Keratinocyte (primary cell): ENCODE data around the gene JMJD7. TPM values are rescaled to one million over a fixed set of nuclear protein-coding genes. Genes with fewer than 3 reads are reported as not detected.

ENCODE experiments used
- DNase-seq: peaks from one replicate; pipeline ENCODE4 v3.0.0-alpha.2; 2011; ENCODE audit warnings: low read depth, missing footprints, low spot score
- FAIRE-seq: peaks from 2 replicates; lab custom pipeline; 2011; peaks lifted over from hg19 to GRCh38; lab: Jason Lieb, UNC
- H2AFZ ChIP-seq: 2 replicates; pipeline ENCODE4 v1.6.0; 2012; ENCODE audit warnings: low read length, control low read depth, inconsistent platforms; ENCODE audit not compliant: control insufficient read depth
- H3K27ac ChIP-seq: 2 replicates; pipeline ENCODE4 v1.5.1; 2011; ENCODE audit warnings: low read length; ENCODE audit not compliant: control insufficient read depth, insufficient read depth
- H3K27me3 ChIP-seq: 3 replicates; pipeline ENCODE4 v1.6.0; 2011; ENCODE audit warnings: low read length; ENCODE audit not compliant: control insufficient read depth, insufficient read depth; ENCODE audit errors: extremely low read depth
- H3K36me3 ChIP-seq, 2 experiments: 2 replicates in 1 of 2; 3 replicates in 1 of 2; pipeline ENCODE4 v1.5.1; 2011; ENCODE audit warnings: low read length in 2 of 2, mild to moderate bottlenecking in 1 of 2; ENCODE audit not compliant: control insufficient read depth in 2 of 2, insufficient read depth in 2 of 2; ENCODE audit errors: extremely low read depth in 1 of 2
- H3K4me1 ChIP-seq: 3 replicates; pipeline ENCODE4 v1.5.1; 2011; ENCODE audit warnings: low read length; ENCODE audit not compliant: control insufficient read depth, insufficient read depth; ENCODE audit errors: extremely low read depth
- H3K4me2 ChIP-seq: 3 replicates; pipeline ENCODE4 v1.6.0; 2011; ENCODE audit warnings: low read depth, low read length; ENCODE audit not compliant: control insufficient read depth, insufficient read depth; ENCODE audit errors: extremely low read depth
- H3K4me3 ChIP-seq, 3 experiments: fragments of 200-600 bp in 1 of 3; sonication (generic) in 1 of 3; 2 replicates in 2 of 3; 3 replicates in 1 of 3; pipeline ENCODE4 v1.5.1; 2011 to 2016; ENCODE audit warnings: low read length in 3 of 3, mild to moderate bottlenecking in 3 of 3, control low read depth in 2 of 3, inconsistent platforms in 1 of 3, low read depth in 1 of 3, mixed read lengths in 1 of 3, mixed run types in 1 of 3, moderate library complexity in 1 of 3; ENCODE audit not compliant: control insufficient read depth in 2 of 3, insufficient read depth in 2 of 3; ENCODE audit errors: extremely low read depth in 1 of 3
- H3K79me2 ChIP-seq: 2 replicates; pipeline ENCODE4 v1.6.0; 2012; ENCODE audit warnings: low read length; ENCODE audit not compliant: control insufficient read depth, insufficient read depth
- H3K9ac ChIP-seq: 3 replicates; pipeline ENCODE4 v1.6.0; 2011; ENCODE audit warnings: low read length; ENCODE audit not compliant: control insufficient read depth, insufficient read depth; ENCODE audit errors: extremely low read depth
- H3K9me1 ChIP-seq: 3 replicates; pipeline ENCODE4 v1.6.0; 2011; ENCODE audit warnings: low read length; ENCODE audit not compliant: control insufficient read depth, insufficient read depth; ENCODE audit errors: extremely low read depth
- H3K9me3 ChIP-seq: 2 replicates; pipeline ENCODE4 v1.5.1; 2012; ENCODE audit warnings: low read depth, low read length; ENCODE audit not compliant: control insufficient read depth
- H4K20me1 ChIP-seq: 3 replicates; pipeline ENCODE4 v1.6.0; 2011; ENCODE audit warnings: low read length; ENCODE audit not compliant: control insufficient read depth, insufficient read depth; ENCODE audit errors: extremely low read depth
- CTCF ChIP-seq, 3 experiments: IDR thresholded peaks in 1 of 3; conservative IDR thresholded peaks in 1 of 3; optimal IDR thresholded peaks in 1 of 3; 2 replicates in 2 of 3; 3 replicates in 1 of 3; pipeline versions ENCODE3 to v1.5.1; 2011; ENCODE audit warnings: low read length in 3 of 3, mild to moderate bottlenecking in 3 of 3, moderate library complexity in 2 of 3, control low read depth in 1 of 3, inconsistent platforms in 1 of 3; ENCODE audit not compliant: insufficient read depth in 2 of 3; ENCODE audit errors: extremely low read depth in 1 of 3
- EZH2 ChIP-seq: IDR thresholded peaks from one replicate; pipeline ENCODE4 v1.6.1; 2012; ENCODE audit warnings: inconsistent platforms, mild to moderate bottlenecking, low read length, moderate library complexity
- dilution Hi-C: fragments of 300-500 bp; cut with MboI; formaldehyde crosslinking; loops from one replicate; pipeline ENCODE4 v1.7.0; 2020; ENCODE audit warnings: low sequenced_read_pairs; ENCODE audit not compliant: extremely low pct_ligation_motif_present
- polyA plus RNA-seq, 5 experiments: library from polyadenylated mRNA; depleted of rRNA in 3 of 5; stranded (reverse) in 3 of 5; stranded (forward) in 1 of 5; unstranded in 1 of 5; fragments of >200 nt; gene quantifications; 1 replicate in 1 of 5; 2 replicates in 3 of 5; 3 replicates in 1 of 5; pipeline versions ENCODE4 v1.2.1 to v1.2.3, GENCODE V29; 2011 to 2012; ENCODE audit warnings: missing spikeins in 2 of 5, low read depth in 1 of 5, low replicate concordance in 1 of 5

Gene JMJD7
- polyA plus RNA-seq, 1 donor (not counting 4 experiments of a cell fraction or from before 2014, with no cell fraction given), result 8.2 TPM

- FAIRE-seq, result no peak
- Histone ChIP-seq H3K4me3 (no peak overlapping the region), H3K9me1 (no peaks in the 10 kb centered on the region), H3K79me2 (no peaks in the 10 kb centered on the region), H3K4me2 (no peak overlapping the region), H3K9ac (no peak overlapping the region), H3K27me3 (no peaks in the 10 kb centered on the region), H3K27ac (no peak overlapping the region), H4K20me1 (no peaks in the 10 kb centered on the region), H2AFZ (no peak overlapping the region), H3K36me3 (peaks cover 22 to 39% of the 10 kb centered on the region in 2 experiments), H3K4me1 (peaks cover 21% of the 10 kb centered on the region), H3K9me3 (no peaks in the 10 kb centered on the region)
- no peak for DNase-seq
- TF ChIP-seq CTCF (optimal IDR thresholded peaks at IDR 0.05 in 1 of 3, IDR thresholded peaks at IDR 0.05 in 1 of 3, conservative IDR thresholded peaks at IDR 0.05 in 1 of 3; ENCODE audit: extremely low read depth in 1 of 3, insufficient read depth in 2 of 3, low read length in 3 of 3), result no peak
- TF ChIP-seq EZH2, result no peak
- dilution Hi-C loops, result no loop called here
Observed at GRCh38 chr15:41843571-41843970, 15.7 kb downstream of the JMJD7 start.

GRCh38 chr15:41844814-41845213, 16.9 kb downstream of the JMJD7 start:
- Histone ChIP-seq H2AFZ (no peak overlapping the region), H3K27me3 (no peaks in the 10 kb centered on the region), H3K9me3 (no peaks in the 10 kb centered on the region), H3K9me1 (no peaks in the 10 kb centered on the region), H3K36me3 (peaks cover 22 to 39% of the 10 kb centered on the region in 2 experiments), H3K4me3 (no peak overlapping the region), H3K4me1 (peaks cover 21% of the 10 kb centered on the region), H3K79me2 (no peaks in the 10 kb centered on the region), H4K20me1 (no peaks in the 10 kb centered on the region), H3K27ac (no peak overlapping the region), H3K4me2 (no peak overlapping the region), H3K9ac (no peak overlapping the region)
- TF ChIP-seq CTCF (optimal IDR thresholded peaks at IDR 0.05 in 1 of 3, IDR thresholded peaks at IDR 0.05 in 1 of 3, conservative IDR thresholded peaks at IDR 0.05 in 1 of 3; ENCODE audit: extremely low read depth in 1 of 3, insufficient read depth in 2 of 3, low read length in 3 of 3), result no peak
- no peak for TF ChIP-seq EZH2
- no peak for DNase-seq
- no peak for FAIRE-seq
- dilution Hi-C loops, result no loop called here
